Measurements from ENCODE around the gene PPP1R13L.

GRCh38 chr19:45395821-45396617 is 8.8 kb downstream of the PPP1R13L start:
- TF ChIP-seq CTCF (IDR thresholded peaks at IDR 0.05; ENCODE audit: low read depth, low read length) (no peak), EZH2phosphoT487 (IDR thresholded peaks at IDR 0.05; ENCODE audit: low read depth) (no peak)
